Measurements from ENCODE around the gene NFATC1.
A peak's percentile ranks its signal among the peaks of the same experiment; 100 is the strongest.

NFATC1 gene

DNA sequence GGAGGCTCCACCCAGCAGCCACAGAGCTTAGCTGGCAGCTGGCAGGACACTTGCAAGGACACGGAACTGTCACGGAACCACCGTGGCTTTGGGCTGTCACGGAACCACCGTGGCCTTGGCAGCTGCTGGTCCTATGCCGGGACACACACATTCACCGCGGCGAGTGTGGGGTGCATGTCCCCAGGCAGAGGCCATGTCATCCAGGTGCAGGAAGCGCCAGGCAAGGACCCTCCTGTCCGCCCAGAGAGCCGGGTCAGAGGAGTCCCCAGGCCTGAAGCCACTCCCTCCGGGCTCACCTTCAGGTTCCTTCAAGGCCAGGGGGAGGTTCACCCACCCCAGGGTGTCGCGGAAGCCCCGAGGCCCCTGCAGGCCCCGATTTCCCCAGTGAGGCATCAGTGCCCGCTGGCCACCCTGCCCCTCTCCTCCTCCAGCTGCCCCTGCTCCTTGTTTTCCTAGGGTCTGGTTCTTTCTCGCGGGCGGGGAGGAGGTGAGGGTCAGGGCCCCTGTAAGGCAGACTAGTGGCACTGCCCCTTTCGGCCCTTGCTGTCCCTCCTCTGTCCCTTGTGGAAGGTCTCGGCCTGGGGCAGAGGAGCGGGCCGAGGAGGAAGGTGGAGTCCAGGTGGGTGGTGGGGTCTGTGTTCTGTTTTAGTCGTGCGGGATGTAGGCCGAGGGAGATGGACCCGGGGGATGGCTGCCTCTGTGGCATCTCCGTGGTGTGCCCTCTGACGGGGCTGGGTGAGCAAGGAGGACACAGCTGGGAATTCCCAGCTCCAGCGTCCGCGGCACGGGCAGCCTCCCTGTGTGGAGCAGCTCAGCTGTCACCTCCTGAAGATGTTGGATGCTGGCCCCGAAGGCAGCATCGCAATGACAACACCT, 60.6 kb downstream of the NFATC1 start:
- no peak overlapping the region for H3K4me3 ChIP-seq (replicated peaks; ENCODE audit: low read depth, low read length)
- no peak for DNase-seq (ENCODE audit: extremely low read depth, low read depth)
- TF ChIP-seq, protein P1, sequence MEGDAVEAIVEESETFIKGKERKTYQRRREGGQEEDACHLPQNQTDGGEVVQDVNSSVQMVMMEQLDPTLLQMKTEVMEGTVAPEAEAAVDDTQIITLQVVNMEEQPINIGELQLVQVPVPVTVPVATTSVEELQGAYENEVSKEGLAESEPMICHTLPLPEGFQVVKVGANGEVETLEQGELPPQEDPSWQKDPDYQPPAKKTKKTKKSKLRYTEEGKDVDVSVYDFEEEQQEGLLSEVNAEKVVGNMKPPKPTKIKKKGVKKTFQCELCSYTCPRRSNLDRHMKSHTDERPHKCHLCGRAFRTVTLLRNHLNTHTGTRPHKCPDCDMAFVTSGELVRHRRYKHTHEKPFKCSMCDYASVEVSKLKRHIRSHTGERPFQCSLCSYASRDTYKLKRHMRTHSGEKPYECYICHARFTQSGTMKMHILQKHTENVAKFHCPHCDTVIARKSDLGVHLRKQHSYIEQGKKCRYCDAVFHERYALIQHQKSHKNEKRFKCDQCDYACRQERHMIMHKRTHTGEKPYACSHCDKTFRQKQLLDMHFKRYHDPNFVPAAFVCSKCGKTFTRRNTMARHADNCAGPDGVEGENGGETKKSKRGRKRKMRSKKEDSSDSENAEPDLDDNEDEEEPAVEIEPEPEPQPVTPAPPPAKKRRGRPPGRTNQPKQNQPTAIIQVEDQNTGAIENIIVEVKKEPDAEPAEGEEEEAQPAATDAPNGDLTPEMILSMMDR (IDR thresholded peaks at IDR 0.05; ENCODE audit: low read depth, low read length, missing control alignments): no peak

DNA sequence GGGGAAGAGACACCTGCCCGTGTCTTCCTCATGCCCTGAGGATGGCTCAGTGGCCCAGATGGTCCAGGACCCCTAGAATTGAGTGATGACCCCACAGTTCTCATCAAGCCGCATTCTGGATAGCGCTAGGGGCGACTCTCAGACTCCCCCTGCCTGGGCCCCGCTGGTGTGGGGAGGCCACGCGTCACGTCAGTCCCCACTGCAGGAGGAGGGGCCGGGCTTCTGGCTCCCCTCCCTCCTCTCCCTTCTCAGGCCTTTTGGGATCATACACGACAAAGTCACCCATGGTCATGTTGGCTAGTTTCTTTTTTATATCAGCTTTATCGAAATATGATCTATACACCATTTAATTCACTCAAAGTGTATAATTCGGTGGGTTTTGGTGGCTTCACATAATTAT, 61.5 kb downstream of the NFATC1 start:
- DNase-seq (ENCODE audit: extremely low read depth, low read depth): no peak
- TF ChIP-seq, protein P1 (IDR thresholded peaks at IDR 0.05; ENCODE audit: low read depth, low read length, missing control alignments): no peak
- H3K4me3 ChIP-seq (replicated peaks; ENCODE audit: low read depth, low read length): no peak overlapping the region

DNA sequence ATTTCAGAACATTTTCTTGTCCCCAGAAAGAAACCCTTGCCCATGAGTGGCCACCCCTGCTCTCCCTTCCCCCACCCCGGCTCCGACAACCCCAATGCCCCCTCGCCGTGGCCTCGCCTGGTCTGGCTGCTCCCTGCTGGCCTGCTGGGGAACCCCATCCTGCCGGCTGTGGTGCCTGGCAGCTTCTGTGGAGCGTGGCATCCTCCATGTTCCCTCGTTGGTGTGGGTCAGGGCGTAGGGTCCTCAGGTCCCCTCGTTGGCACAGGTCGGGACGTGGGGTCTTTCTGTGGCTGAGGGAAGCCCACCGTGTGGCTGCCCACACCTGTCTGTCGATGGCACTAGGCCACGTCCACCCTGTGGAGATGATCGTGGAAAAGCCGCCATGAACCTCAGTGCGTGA, 61.9 kb downstream of the NFATC1 start:
- no peak for DNase-seq (ENCODE audit: extremely low read depth, low read depth)
- H3K4me3 ChIP-seq (replicated peaks; ENCODE audit: low read depth, low read length): no peak overlapping the region

DNA sequence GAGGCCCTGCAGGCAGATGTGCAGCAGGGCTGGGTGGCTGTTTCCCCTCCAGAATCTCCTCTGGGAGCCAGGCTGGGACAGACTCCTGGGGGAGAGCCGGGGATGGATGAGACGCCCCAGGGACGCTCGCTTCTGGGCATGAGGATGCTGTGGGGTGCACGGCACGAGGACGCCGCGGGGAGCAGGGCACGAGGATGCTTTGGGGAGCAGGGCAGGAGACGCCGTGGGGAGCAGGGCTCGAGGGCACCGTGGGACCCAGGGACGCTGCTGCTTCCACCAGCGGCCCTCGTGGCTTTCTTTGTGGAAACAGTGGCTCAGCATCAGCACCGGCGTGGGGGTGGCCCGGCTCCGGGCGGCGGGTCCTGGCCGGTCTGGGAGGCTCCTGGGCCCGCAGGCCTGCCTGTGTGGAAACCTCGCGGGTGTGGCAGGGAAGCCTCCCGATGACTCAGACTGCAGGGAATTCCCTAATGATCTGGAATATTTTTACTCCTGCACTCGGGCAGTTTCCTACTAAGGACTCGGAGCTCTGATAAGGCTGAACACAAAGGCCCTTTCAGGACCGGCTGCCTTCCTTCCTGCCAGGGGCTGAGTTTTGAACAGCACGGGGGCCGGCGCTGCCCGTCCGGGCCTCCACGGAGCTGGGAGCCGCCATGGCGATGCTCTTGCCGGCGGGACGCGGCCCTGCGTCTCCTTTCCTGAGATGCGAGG, 62.6 kb downstream of the NFATC1 start:
- H3K4me3 ChIP-seq (replicated peaks; ENCODE audit: low read depth, low read length): no peak overlapping the region
- TF ChIP-seq, protein P1 (IDR thresholded peaks at IDR 0.05; ENCODE audit: low read depth, low read length, missing control alignments): no peak
- peak; percentile 42 for DNase-seq (ENCODE audit: extremely low read depth, low read depth)

More for the DNA sequence above, 61.9 kb downstream of the NFATC1 start:
- TF ChIP-seq, protein P1 (IDR thresholded peaks at IDR 0.05; ENCODE audit: low read depth, low read length, missing control alignments): no peak

DNA sequence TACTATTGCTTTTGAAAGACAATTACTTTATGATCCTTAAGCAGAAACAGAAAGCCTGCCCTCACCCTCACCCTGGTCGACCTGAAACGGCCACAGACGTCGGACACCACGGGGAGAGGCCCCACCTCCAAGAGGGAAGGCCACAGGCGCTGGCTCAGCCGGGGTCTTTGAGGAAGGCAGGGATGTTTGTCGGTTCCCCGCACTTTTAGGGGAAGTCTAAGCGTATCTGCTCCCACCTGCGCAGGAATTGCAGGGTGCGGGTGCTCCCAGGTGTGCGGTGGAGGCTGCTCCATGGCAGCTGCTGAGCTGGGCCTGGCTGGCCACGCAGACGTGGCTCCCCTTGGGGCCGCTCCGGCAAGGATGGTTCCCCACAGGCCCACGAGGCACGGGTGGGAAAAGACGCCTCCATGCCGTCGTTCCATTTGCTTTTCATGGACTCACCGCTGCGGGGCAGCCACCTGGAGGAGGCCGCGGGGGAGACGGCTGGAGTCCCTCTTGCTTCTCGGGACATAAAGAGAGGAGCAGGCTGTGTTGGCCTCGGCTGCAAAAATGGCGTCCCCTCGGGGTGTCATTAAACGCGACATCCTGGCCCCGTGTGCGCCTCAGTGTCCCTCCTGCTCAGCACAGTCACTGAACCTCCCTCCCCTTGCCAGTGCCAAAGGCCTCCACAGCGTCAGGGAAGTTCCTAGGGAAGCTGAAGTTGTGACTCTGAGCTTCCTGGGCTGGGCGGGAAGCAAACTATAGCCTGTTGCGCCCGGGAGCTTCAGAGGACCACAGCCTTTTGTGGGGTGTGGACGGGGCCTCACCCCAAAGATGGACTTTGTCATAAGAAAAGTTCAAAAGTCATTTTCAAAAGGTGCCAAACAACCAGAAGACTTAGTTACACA, 63.4 kb downstream of the NFATC1 start:
- DNase-seq (ENCODE audit: extremely low read depth, low read depth): no peak
- TF ChIP-seq, protein P1 (IDR thresholded peaks at IDR 0.05; ENCODE audit: low read depth, low read length, missing control alignments): no peak
- H3K4me3 ChIP-seq (replicated peaks; ENCODE audit: low read depth, low read length): no peak overlapping the region

DNA sequence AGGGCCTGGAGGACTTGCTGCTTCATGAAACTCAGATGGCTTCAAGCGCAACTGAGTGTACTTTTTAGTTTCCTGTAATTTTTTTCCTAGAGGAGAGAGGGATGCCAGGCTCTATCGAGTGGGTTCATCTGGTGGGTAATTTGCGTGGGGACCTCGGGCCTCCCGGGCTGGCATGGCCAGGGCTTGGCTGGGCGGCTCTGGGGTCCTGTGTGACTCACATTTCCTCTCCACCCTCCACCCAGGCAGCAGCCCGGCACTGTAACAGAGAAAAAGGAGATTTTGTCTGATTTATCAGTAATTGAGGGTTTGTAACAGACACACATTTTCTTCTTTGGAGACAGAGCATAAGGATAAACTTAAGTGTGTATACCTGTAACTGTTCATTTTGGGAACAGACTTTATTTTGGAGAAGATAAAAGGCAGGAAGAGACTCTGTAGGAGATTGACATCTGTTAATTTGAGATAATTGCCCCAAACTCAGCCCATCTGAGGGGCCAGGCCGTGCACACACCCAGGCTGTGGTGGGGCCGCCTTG, 64.3 kb downstream of the NFATC1 start:
- TF ChIP-seq, protein P1 (IDR thresholded peaks at IDR 0.05; ENCODE audit: low read depth, low read length, missing control alignments): no peak
- no peak for DNase-seq (ENCODE audit: extremely low read depth, low read depth)

More for the DNA sequence above, 64.3 kb downstream of the NFATC1 start:
- no peak overlapping the region for H3K4me3 ChIP-seq (replicated peaks; ENCODE audit: low read depth, low read length)

Measured in HFF-Myc (cell line).